Pulmonary artery endothelial cell (primary cell): Measurements from ENCODE around the gene PSMC2. TPM values are rescaled to one million over a fixed set of nuclear protein-coding genes. Genes with fewer than 3 reads are reported as not detected.

ENCODE experiments used
- total RNA-seq: library from RNA; depleted of rRNA; stranded (reverse); fragments of >200 nt; gene quantifications from 2 replicates; pipeline ENCODE4 v1.2.3, GENCODE V29; 2014

Gene PSMC2
- total RNA-seq, 1 donor from 2014 or later: 231 TPM

Other genes with a start within 250 kb of the PSMC2 start
- 7.5 and 10.0 TPM in 2 replicates for gene NAPEPLD, start 198.5 kb upstream of the PSMC2 start, total RNA-seq
- 44.8 and 56.0 TPM in 2 replicates for gene PMPCB, start 50.2 kb upstream of the PSMC2 start, total RNA-seq
- gene DNAJC2, start 2.9 kb upstream of the PSMC2 start, total RNA-seq: 21.9 and 26.4 TPM in 2 replicates
- gene SLC26A5, start 98.6 kb downstream of the PSMC2 start, total RNA-seq: not detected in 2 replicates